ELF-1 (cell line): Measurements from ENCODE around the gene CYP24A1.

ENCODE experiments used
- DNase-seq: peaks from one replicate; pipeline ENCODE4 v3.0.0-alpha.2; 2016; ENCODE audit warnings: low read depth, low spot score

The CYP24A1 gene

DNA sequence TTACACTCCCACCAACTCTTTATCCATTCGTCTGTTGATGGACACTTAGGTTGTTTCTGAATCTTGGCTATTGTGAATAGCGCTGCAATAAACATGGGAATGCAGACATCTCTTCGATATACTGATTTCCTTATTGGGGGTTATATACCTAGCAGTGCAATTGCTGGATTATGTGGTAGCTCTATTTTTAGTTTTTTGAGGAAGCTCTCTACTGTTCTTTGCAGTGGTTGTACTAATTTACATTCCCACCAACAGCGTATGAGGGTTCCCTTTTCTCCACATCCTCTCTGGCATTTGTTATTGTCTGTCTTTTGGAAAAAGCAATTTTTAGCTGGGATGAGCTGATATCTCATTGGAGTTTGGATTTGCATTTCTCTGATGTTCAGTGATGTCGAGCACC, 29.5 kb upstream of the CYP24A1 start:
- DNase-seq = no peak

GRCh38 chr20:54201268-54201846, 27.6 kb upstream of the CYP24A1 start:
- DNase-seq = no peak

DNA sequence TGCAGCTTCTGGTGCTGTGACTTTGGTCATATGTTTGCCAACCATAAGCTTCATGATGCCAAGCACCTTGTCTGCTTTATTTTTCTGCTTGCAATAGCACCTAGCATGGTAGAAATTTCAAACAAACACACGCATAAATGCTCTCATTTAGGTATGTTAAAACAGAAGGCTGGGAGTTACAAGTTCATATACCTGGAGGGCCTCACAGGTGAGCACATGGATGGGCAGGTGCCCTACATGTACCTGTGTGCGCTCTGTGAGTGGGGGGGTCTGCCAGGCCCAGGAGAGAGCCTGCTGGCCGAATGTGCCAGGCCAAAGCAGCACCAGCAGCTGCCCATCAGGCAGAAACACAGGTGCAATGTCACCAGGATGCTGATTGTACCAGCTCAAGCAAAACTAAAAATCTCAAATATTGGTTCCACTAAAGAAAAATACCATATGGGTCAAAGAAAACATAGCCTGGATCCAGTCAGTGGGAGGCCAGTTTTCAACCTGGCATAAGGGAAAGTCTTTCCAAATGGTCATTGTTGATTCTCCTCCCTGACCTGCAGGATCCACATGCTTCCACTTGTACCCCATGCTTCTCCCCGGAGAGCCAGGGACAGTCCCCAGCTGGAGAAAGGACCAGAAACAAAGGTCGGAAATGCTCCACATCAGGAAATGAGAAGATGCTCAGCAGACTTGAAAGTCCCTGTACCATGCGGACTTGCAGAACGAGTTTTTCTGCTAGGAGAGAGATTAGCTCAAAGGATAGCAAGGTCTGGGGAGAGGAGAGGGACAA, 26.9 kb upstream of the CYP24A1 start:
- peak; percentile 46 for DNase-seq

DNA sequence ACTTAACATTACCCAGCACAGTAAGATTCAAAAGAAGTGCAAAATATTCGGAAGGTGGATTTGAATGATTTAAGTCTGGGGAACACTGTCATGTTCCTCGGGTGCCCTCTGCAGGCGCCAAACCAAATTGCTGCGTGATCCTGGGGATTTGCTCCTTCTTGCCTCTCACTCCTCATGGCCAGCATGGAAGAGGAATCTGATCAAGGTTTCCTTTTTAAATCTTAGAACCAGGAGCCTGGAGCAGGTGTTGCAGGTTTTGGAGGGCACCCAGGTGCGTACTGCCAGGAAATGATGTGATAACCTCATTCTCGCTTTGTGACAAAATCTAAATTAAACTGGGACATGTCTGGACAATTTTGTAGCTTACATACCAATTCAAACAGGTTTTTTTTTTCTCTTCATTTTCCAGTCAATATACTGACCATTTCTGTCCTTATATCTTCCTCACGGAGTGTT, 26.0 kb upstream of the CYP24A1 start:
- DNase-seq = peak; percentile 93

- no peak for DNase-seq
These were observed 25.5 kb upstream of the CYP24A1 start for GRCh38 chr20:54199283-54199682.

DNA sequence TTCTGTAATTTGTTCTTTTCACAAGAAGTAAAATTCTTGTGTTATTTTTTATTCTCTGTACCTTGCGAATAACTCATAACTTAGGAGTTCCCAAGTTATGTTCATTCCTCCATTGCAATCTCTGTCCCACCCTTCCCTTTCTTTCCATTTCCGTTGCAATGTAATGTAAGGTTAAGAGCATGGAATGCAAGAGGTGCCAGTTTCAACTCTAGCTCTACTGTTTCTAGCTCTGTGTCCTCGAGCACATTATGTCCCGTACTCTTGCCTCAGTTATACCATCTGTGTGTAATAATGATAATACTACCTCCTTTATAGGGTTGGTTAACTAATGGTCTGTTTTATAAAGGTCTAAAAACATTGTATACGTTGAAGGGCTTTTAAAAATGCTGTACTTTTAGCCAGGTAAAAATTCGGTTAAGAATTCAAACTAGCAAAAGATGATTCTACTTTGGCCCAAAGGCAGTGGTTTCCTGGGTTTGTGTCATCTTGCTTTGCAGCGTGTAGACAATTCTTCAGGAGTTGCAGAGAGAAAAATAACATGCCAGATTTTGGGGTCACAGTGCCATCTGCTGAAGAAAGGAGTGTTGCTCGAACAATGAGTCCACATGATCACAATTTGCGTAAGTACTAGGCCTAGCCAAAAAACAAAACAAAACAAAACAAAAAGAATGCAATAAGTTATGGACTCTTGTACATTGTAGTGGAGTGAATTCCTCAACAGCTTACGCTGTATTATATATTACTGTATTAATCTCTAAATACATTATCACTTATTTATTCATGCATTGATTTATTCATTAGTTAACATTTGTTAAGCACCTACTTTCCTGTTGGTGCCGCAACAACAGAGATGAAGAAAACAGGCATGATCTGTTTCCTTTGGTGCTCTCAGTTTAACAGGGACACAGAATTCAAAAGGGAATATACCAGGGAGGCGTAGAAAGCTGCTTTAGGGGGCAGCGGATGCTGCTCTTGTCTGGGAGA, 24.1 kb upstream of the CYP24A1 start:
- DNase-seq = no peak

DNA sequence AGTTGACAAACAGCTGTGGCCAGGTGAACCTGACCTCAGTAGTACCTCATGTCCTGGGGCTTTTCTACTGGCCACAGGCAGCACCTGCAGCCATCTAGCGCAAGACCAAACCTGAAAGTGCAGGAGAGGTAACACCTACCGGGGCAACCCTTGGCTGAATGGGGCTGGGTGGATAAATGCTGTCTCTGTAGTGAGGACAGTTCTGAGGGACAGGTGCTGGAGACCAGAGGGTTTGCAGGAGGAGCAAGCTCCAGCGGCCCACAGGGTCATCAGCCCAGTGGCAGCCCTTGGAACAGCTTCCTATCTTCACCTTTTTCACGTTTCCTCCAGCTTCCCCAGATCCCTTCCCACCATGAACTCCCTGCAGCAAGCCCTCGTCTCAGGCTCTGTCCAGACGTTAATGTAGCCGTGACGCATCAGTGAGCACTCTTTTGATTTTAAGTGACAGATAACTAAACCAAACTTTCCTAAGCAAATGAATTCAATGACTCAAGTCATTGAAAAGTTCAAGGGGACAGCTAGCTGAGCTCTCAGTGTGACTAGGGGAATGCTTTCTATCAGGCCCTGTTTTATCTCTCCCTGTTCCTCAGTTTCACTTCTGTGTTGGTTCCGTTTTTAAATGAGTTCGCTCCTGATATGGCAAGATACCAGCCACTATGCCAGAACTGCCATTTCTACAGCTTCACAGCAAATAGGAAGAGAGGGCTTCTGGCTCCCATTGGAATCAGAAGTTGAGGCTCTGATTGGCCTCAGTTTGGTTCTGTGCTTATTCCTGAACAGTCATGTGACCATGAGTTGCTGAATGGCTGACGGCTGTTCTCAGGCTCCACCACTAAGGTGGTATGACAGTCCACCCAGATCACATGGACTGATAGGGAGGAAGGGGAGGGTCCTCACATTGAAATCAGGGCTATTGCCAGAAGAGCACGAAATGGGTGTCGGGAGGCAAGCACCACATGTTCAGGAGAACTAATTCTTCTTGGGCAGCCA, 22.0 kb upstream of the CYP24A1 start:
- no peak for DNase-seq

GRCh38 chr20:54194724-54195438, 21.1 kb upstream of the CYP24A1 start:
- DNase-seq = no peak

- no peak for DNase-seq
These were observed 20.0 kb upstream of the CYP24A1 start for GRCh38 chr20:54193817-54194216.

DNA sequence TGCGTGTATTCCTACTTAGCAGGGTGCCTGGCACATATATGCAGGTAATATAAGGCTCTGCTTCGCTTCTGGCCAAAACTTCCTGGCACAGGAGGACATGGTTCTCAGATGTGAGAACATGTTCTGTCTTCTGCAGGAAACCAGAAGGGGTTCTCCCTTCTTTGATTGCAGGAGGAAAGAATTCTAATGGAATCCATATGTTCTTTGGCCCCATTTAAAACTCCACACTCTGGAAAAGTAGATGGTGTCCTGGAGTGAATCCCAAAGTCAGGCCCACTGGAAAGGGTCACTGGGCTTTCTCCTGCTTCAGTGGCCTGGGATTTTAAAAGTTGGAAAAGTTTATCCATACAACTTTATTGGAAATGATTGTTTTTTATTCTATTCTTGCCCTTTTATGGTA, 16.4 kb upstream of the CYP24A1 start:
- DNase-seq = no peak

- DNase-seq = no peak
These were observed 15.8 kb upstream of the CYP24A1 start for GRCh38 chr20:54189630-54190029.

DNA sequence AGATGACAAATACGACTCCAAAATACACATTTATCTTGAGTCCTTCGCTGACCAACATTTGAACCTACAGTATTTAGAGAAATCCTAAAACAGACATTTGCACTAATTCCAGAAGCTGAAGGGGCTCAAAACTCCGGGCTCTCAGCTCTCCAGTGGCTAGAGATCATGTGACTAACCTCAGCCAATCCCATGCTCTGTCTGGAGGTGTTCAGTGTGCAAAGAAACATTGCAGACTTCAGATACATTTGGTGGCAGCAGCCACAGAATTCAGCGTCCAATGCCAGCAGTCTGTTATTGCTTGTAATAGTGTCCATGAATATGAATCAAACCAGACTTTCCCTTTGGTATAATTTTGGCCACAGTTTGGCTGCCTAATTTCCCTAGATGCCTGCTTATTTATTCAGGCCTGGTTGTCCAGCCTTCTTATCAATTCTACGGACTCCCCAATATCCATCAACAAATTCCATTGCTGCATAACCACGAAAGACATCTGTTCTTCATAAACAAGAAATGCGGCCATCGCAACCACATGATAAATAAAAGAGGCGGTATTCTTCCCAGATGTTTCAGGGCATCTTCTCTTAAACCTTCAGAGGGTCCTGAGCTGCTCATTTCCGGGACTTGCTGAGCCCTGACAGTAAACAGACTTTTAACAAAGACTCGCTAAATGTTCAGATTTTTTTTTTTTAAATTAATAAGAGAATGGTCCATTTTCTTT, 14.5 kb upstream of the CYP24A1 start:
- no peak for DNase-seq

- no peak for DNase-seq
These were observed 11.3 kb upstream of the CYP24A1 start for GRCh38 chr20:54184904-54185626.

DNA sequence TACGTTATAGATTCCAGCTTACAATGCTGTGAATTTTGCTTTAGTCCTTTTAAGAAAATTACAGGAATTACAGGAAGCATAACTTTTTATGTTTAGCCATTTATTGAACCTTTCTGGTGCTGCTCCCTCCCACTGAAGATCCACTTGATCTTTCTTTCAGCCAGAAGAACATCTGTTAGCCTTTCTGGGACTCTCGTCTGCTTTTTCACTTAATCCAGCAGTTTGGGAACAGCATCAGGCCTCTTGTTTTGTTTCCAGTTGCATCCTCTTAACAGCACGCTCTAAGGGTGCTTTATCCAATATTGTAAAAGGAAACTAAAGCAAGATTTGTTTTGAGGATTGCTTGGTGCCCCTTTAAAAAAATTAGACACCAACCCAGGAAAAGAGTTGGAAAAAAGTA, 10.3 kb upstream of the CYP24A1 start:
- no peak for DNase-seq

DNA sequence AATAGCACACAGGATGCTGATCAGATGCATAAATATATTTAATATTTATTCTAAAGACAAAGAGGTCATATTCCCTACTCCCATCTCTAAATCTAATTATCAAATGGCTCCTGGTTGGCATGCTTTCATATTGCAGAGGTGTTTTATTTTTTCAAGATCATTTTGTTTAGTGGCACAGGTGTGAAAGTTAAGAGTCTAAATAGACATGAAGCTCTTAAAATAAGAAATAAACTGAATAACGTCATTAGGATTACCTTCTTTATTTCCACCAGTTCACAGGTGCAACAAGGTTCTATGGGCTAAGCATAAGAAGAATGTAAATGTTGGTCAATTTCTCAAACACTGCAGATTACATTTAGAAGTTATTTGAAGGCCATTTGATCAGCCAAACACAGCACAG, 7.1 kb upstream of the CYP24A1 start:
- no peak for DNase-seq

GRCh38 chr20:54179946-54180345, 6.2 kb upstream of the CYP24A1 start:
- DNase-seq = no peak

DNA sequence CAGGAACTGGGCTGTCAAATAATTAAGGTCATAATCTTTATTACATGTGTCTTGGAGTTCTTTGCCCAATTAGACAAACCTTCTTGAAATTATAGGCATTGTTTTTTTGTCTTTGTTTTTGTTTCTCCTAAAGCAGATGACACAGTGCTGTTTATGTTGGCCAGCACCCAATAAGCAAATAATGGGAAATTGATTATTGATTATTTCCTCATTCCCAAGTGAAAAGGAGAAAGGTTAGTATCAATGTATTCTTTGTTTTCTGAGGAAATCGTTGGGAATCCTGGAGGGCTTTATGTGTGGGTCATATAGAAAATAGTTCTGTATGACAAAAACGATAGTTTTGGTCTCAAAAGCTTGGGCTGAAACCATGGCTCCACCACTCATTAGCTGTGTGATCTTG, 4.5 kb upstream of the CYP24A1 start:
- DNase-seq = no peak

GRCh38 chr20:54177378-54177777, 3.6 kb upstream of the CYP24A1 start:
- DNase-seq = no peak

GRCh38 chr20:54176610-54177009, 2.8 kb upstream of the CYP24A1 start:
- DNase-seq = no peak
